Hepatocyte (in vitro differentiated cells): Measurements from ENCODE around the gene FAM171A2.

Experiments
- EZH2 ChIP-seq: fragments of 200-600 bp; sonication (generic); IDR thresholded peaks from 2 replicates; pipeline ENCODE4 v1.6.1; 2016; ENCODE audit warnings: antibody characterized with exemption, mild to moderate bottlenecking, borderline replicate concordance
- TF ChIP-seq, protein P1 (sequence below): fragments of 200-600 bp; sonication (generic); IDR thresholded peaks from 2 replicates; pipeline ENCODE4 v1.5.1; 2016; ENCODE audit warnings: antibody characterized with exemption, mild to moderate bottlenecking; ENCODE audit not compliant: poor library complexity

DNA sequence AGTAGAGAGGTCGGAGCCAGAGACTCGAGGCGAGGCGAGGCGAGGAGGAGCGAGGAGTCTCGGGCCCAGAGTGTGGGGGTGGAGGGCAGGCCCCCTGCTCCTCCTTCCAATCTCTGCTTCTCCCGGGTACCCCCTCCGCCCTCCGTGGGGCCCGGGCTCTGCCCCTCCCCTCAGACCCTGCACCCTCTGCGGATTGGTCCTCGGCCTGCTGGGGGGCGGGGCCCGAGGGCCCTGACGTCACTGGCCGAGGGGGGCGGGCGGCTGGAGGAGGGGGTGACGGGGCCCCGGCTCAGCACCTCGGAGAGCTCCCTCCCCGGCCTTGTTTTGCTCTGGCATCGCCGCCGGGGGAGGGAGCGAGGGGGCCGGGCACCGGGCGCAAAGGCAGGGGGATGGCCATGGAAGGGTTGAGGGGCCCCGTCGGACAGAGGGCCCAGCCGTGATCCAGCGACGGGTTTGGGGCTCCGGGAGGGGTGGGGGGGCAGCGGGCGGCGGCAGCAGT, 55.3 kb downstream of the FAM171A2 start, which contains the start of gene RUNDC3A:
- TF ChIP-seq, protein P1, sequence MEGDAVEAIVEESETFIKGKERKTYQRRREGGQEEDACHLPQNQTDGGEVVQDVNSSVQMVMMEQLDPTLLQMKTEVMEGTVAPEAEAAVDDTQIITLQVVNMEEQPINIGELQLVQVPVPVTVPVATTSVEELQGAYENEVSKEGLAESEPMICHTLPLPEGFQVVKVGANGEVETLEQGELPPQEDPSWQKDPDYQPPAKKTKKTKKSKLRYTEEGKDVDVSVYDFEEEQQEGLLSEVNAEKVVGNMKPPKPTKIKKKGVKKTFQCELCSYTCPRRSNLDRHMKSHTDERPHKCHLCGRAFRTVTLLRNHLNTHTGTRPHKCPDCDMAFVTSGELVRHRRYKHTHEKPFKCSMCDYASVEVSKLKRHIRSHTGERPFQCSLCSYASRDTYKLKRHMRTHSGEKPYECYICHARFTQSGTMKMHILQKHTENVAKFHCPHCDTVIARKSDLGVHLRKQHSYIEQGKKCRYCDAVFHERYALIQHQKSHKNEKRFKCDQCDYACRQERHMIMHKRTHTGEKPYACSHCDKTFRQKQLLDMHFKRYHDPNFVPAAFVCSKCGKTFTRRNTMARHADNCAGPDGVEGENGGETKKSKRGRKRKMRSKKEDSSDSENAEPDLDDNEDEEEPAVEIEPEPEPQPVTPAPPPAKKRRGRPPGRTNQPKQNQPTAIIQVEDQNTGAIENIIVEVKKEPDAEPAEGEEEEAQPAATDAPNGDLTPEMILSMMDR, result no peak
- no peak for TF ChIP-seq EZH2
